ENCODE results near the gene NUDT19. TPM values are rescaled to one million over a fixed set of nuclear protein-coding genes. Genes with fewer than 3 reads are reported as not detected.

NUDT19 gene
- total and polyA plus RNA-seq, 10 of the 15 experiments (the other 5 are each of a cell fraction or from before 2014, with no cell fraction given): 8.5 to 31.0 (median 17.0) TPM

GRCh38 chr19:32720216-32720935, 28.8 kb downstream of the NUDT19 start (continued):
- TF ChIP-seq RELB (IDR thresholded peaks at IDR 0.05; ENCODE audit: low read depth): no peak
- no peak for TF ChIP-seq MAX (IDR thresholded peaks at IDR 0.05; ENCODE audit: low read depth, low read length)
- TF ChIP-seq ZBED1 (IDR thresholded peaks at IDR 0.05; ENCODE audit: borderline replicate concordance): no peak
- no peak for TF ChIP-seq HDAC6 (IDR thresholded peaks at IDR 0.05; ENCODE audit: unreplicated experiment)
- no peak for TF ChIP-seq HSF1 (IDR thresholded peaks at IDR 0.05; ENCODE audit: low read depth, low read length)
- TF ChIP-seq CBX5 (IDR thresholded peaks at IDR 0.05; ENCODE audit: low read depth): no peak
- TF ChIP-seq SMARCA5 (IDR thresholded peaks at IDR 0.05): no peak
- no peak for TF ChIP-seq POLR2AphosphoS2 (IDR thresholded peaks at IDR 0.05; ENCODE audit: low read depth, low read length)
- TF ChIP-seq SMC3 (IDR thresholded peaks at IDR 0.05; ENCODE audit: borderline replicate concordance, low read length): no peak
- TF ChIP-seq CBFB (IDR thresholded peaks at IDR 0.05; ENCODE audit: low read depth): no peak

- no peak overlapping the region for H3K4me2 ChIP-seq (ENCODE audit: control insufficient read depth, insufficient read depth)
- no peak for FAIRE-seq
- whole genome bisulfite sequencing (ENCODE audit: insufficient coverage, insufficient replicate concordance, low lambda C conversion rate, missing lambda C conversion rate): 89% methylated on average over 22 of the region's 22 CpGs
- no peaks in the 10 kb centered on the region for H3K79me2 ChIP-seq (ENCODE audit: control insufficient read depth, insufficient read depth, low read length)
- no peak for TF ChIP-seq TCF3 (IDR thresholded peaks at IDR 0.05; ENCODE audit: borderline replicate concordance, insufficient read depth, low read depth, low read length)
- TF ChIP-seq LARP7 (IDR thresholded peaks at IDR 0.05): no peak
- no peak for TF ChIP-seq MLLT1 (IDR thresholded peaks at IDR 0.05)
- H3K27ac ChIP-seq (ENCODE audit: control insufficient read depth, insufficient read depth): no peak overlapping the region
- H3K4me3 ChIP-seq: no peak overlapping the region
- H3K9ac ChIP-seq (ENCODE audit: control insufficient read depth, insufficient read depth, low read length): no peak overlapping the region
- CTCF ChIA-PET: no interaction called here
- in situ Hi-C loops (cut with MboI) (no loop called here), intact Hi-C loops (cut with micrococcal nuclease; ENCODE audit: unreplicated experiment) (no loop called here)
- H3K9me3 ChIP-seq (replicated peaks; ENCODE audit: control insufficient read depth, insufficient read depth, low read length): no peaks in the 10 kb centered on the region
- no peak for DNase-seq (ENCODE audit: low read depth, low spot score)
- no peak for ATAC-seq
- RAD21 ChIA-PET (ENCODE audit: unreplicated experiment): no interaction called here
- SMC1A ChIA-PET (ENCODE audit: uncharacterized antibody, unreplicated experiment): no interaction called here
- H3K27me3 ChIP-seq (replicated peaks in 1 of 2; ENCODE audit: control insufficient read depth in 2 of 2, insufficient read depth in 2 of 2, low read length in 1 of 2): no peaks in the 10 kb centered on the region
- POLR2A ChIA-PET: no interaction called here
- H3K4me1 ChIP-seq (ENCODE audit: control insufficient read depth, insufficient read depth, low read length): no peaks in the 10 kb centered on the region
- no peaks in the 10 kb centered on the region for H4K20me1 ChIP-seq (ENCODE audit: control insufficient read depth, insufficient read depth)
- BruUV-seq (replicated peaks): no TSS peak
- no peak overlapping the region for H2AFZ ChIP-seq (ENCODE audit: control insufficient read depth, low read depth, low read length)
- H3K36me3 ChIP-seq (ENCODE audit: control insufficient read depth in 2 of 2, insufficient read depth in 2 of 2, low read length in 1 of 2): no peaks in the 10 kb centered on the region
Observed at GRCh38 chr19:32720936-32721250, 29.3 kb downstream of the NUDT19 start.
